HG03139 (cell line): ENCODE data around the gene HMX1.

Experiments used
- ATAC-seq: cut with Tn5 transposase; IDR thresholded peaks from one replicate; pipeline ENCODE4 v1.9.1; 2021; ENCODE audit not compliant: unreplicated experiment

The HMX1 gene

GRCh38 chr4:8869002-8869897 lies 2.4 kb downstream of the HMX1 start:
- ATAC-seq, result no peak

GRCh38 chr4:8868321-8869001 lies 3.2 kb downstream of the HMX1 start:
- no peak for ATAC-seq

GRCh38 chr4:8867624-8868320 lies 3.9 kb downstream of the HMX1 start:
- no peak for ATAC-seq

DNA sequence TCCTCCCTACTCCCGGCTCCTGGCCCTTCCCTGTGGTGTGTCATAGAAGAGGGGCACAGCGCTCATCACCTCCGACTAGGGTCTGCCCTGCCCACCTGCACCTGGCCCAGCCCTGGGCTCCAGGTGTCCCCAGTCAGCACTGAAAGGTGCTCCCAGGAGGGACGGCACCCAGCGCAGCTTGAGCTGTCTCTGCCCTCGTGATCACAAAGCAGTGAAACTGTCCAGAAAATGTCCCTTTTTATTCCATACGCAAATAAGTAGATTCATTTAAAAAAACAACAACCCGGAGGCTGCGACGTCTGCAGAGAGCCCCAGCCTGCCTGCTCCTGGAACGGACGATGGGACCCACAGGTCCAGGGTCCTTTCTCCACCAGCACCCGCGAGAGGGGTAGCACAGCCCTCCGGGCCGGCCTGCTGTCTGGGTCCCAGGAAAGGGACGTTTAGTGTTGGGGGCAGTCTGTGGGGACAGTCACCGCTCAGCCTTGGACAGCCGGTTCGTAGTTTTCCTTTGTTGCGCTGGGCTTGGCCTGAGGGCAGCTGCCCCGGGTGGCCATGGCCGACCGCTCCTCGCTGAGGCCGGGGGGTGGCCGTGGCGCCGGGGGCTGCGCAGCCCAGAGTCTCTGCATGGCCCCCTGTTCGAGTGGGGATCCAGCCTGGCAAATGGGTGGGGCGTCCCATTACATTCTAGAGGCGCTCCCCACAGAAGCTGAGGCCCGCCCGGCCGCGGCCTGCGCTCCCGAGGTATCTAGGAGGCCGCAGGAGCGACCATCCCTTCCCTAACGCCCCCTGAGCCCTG lies 4.6 kb downstream of the HMX1 start:
- ATAC-seq, result no peak

- no peak for ATAC-seq
Measured at GRCh38 chr4:8866421-8866820, 5.2 kb downstream of the HMX1 start.

- no peak for ATAC-seq
Measured at GRCh38 chr4:8865681-8866310, 5.8 kb downstream of the HMX1 start.

- no peak for ATAC-seq
Measured at GRCh38 chr4:8864912-8865680, 6.5 kb downstream of the HMX1 start.

- no peak for ATAC-seq
Measured at GRCh38 chr4:8863686-8864682, 7.7 kb downstream of the HMX1 start.

DNA sequence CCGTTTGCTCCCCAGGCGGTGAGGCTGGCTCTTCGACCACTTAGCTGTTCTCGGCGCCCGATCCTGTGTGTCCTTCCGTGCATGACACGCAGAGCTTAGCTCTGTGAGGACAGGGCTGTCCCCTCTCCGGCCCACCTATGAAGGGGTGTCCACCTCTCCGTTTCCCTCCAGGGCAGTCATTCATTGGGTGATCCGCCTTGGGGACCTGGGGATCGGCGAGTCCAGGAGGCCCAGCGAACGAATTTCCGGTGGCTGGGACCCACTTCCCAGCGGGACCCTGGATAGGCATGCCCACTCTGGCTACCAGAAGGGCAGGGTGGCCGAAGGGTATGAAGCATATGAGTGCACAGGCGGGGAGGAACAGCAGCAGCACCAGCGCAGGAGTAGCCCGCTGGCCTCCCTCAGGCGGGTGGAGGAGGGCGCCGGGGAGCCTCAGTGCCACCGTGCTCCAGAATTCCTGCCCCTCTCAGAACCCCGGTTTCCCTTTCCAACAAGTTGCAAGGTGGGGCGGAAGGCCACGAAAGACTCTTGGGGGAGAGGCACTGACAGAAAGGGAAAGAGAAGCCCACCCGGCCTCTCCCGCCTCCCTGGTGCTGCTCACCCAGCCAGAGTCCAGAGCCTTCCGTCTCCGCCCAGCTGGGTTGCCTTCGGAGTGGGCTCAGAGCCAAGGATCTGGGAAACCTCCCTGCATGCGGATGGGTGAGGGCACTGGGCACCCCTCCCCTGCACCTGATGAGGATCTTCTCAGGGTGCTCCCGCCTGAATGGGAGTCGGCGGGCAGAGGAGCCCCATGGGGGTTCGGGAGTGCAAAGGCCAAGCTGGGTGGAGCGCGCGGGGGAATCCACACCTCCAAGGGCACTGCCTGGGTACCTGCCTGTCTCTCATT lies 8.6 kb downstream of the HMX1 start:
- ATAC-seq, result no peak

GRCh38 chr4:8862334-8862733 lies 9.3 kb downstream of the HMX1 start:
- no peak for ATAC-seq

GRCh38 chr4:8861576-8862295 lies 9.9 kb downstream of the HMX1 start:
- no peak for ATAC-seq

DNA sequence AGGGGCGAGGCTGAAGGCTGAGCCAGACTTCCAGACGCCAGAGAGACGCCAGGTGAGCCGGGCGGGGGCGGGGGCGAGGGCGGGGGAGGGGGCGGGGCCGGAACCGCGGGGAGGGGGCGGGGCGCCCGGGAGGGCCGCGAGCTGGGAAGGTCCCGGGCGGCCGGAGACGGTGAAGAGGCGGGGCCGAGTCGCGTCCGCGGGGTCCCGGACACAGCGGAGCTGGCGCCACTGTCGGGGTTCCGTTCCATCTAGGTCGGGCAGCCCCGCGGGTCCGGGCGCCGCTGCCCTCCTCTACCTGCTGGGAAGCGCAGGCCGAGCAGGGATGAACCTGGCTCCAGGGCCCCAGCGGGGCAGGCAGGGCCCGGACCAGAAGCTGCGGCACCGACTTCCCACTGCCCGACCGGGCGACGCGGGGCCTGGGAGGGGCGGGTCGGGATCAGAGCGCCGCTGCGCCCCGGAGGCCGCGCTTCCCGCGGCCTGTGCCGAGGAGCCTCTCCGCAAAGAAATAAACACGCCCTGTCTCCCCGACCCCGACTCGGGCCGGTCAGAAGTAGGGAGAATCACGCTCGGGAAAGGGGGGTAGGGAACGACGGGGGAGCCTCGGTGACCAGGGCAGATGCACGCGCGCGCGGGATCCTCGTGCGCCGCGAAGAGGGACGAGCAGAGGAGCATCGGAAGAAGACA lies 10.6 kb downstream of the HMX1 start:
- ATAC-seq, result no peak

- ATAC-seq, result no peak
Measured at GRCh38 chr4:8860096-8860891, 11.3 kb downstream of the HMX1 start.

GRCh38 chr4:8859550-8860095 lies 12.0 kb downstream of the HMX1 start:
- no peak for ATAC-seq

DNA sequence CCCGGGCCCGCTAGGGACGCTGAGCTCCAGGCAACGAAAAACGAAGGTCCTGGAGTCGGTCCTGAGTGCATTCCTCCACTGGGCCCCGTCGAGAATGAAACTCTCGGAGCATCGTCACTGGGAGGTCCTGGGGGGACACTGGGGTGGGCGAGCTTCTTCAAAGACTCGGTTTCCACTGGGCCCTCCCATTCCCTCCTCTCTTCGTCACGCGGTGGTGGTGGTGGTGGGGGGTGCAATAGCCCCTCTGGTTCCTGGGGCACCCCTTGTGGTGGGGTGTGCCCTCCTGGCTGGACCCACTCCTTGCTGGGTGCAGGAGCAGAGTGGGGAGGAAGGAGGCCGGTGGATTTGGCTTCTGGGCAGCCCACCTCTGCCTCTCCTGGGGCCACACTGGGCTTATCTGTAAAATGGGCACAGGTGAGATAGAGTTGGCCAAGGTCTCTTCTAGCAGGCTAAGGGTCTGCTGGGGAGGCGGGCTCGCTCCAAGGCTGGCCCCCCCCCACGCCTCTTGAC lies 12.9 kb downstream of the HMX1 start:
- no peak for ATAC-seq
